Coronary artery (tissue), 2 donors: ENCODE data around the gene MYL10.
A peak's percentile ranks its signal among the peaks of the same experiment; 100 is the strongest.

Experiments used
- DNase-seq: peaks from one replicate; pipeline ENCODE4 v3.0.0-alpha.2; 2017; ENCODE audit warnings: low spot score
- H3K27ac ChIP-seq, 2 donors: fragments of 200-600 bp; sonication (generic); one replicate each; pipeline ENCODE4 v1.5.1; 2016 to 2019
- H3K4me3 ChIP-seq: fragments of 200-600 bp; sonication (generic); 2 replicates; pipeline ENCODE4 v1.5.1; 2016; ENCODE audit warnings: mild to moderate bottlenecking, moderate library complexity
- CTCF ChIP-seq: fragments of 200-600 bp; sonication (generic); IDR thresholded peaks from one replicate; pipeline ENCODE4 v1.5.1; 2019; ENCODE audit warnings: antibody characterized with exemption

MYL10 gene

GRCh38 chr7:101635484-101635883 lies 6.4 kb upstream of the MYL10 start:
- no peak for DNase-seq
- Histone ChIP-seq H3K4me3 (no peak overlapping the region), H3K27ac (no peak overlapping the region)
- TF ChIP-seq CTCF, result no peak

- no peak overlapping the region for H3K27ac ChIP-seq
- TF ChIP-seq CTCF, result no peak
- no peak overlapping the region for H3K4me3 ChIP-seq
- no peak for DNase-seq
Observed at GRCh38 chr7:101634196-101634717, 5.2 kb upstream of the MYL10 start.

- no peak overlapping the region for H3K4me3 ChIP-seq
- no peak overlapping the region for H3K27ac ChIP-seq
- no peak for DNase-seq
- TF ChIP-seq CTCF, result no peak
Observed at GRCh38 chr7:101633511-101633910, 4.4 kb upstream of the MYL10 start.

GRCh38 chr7:101632641-101633040 lies 3.5 kb upstream of the MYL10 start:
- no peak for TF ChIP-seq CTCF
- DNase-seq, result no peak
- no peak overlapping the region for H3K27ac ChIP-seq

GRCh38 chr7:101631224-101631714 lies 2.2 kb upstream of the MYL10 start:
- TF ChIP-seq CTCF, result no peak
- DNase-seq, result no peak
- no peak overlapping the region for H3K4me3 ChIP-seq
- peak overlapping the region in 1 of 2 donors; percentile 13 for H3K27ac ChIP-seq

More at GRCh38 chr7:101632641-101633040, 3.5 kb upstream of the MYL10 start:
- no peak overlapping the region for H3K4me3 ChIP-seq

- peak overlapping the region in 1 of 2 donors; percentile 13 for H3K27ac ChIP-seq
- TF ChIP-seq CTCF, result no peak
- DNase-seq, result no peak
- no peak overlapping the region for H3K4me3 ChIP-seq
Observed at GRCh38 chr7:101630591-101630990, 1.5 kb upstream of the MYL10 start.

GRCh38 chr7:101628522-101628921 lies 574 bp downstream of the MYL10 start:
- no peak for TF ChIP-seq CTCF
- Histone ChIP-seq H3K27ac (no peak overlapping the region), H3K4me3 (no peak overlapping the region)
- no peak for DNase-seq
